Measurements from ENCODE around the gene SPATS2L. TPM values are rescaled to one million over a fixed set of nuclear protein-coding genes. Genes with fewer than 3 reads are reported as not detected.

The SPATS2L gene
- total and polyA plus RNA-seq, 8 donors = 36.8 to 245 (median 80.7) TPM

- peaks cover 0 to 12% (median 0%) of the 10 kb centered on the region in 4 donors for H3K4me1 ChIP-seq
- H3K27me3 ChIP-seq = no peaks in the 10 kb centered on the region
- no peak overlapping the region for H3K4me3 ChIP-seq
- no peaks in the 10 kb centered on the region for H3K9me3 ChIP-seq
- 82 to 93% (median 89%) methylated on average over 8 of the region's 8 CpGs for whole genome bisulfite sequencing, 5 donors
- peak overlapping the region in 4 of 5 donors; percentile 30 to 73 (median 48) for H3K27ac ChIP-seq
- DNase-seq = peak in 1 of 2 donors; percentile 40
- H3K36me3 ChIP-seq = peaks cover 10 to 82% (median 65%) of the 10 kb centered on the region in 4 donors
- intact Hi-C loops (cut with DNase I; ENCODE audit: low total_unique reads) = loop anchor here (10.0 kb wide), 1 partner anchor 153 kb away; no protein-coding TSS in a partner anchor
- TF ChIP-seq POLR2AphosphoS5 (IDR thresholded peaks at IDR 0.05) (no peak), POLR2A (IDR thresholded peaks at IDR 0.05) (no peak), EP300 (IDR thresholded peaks at IDR 0.05) (no peak)
- TF ChIP-seq, protein P1, sequence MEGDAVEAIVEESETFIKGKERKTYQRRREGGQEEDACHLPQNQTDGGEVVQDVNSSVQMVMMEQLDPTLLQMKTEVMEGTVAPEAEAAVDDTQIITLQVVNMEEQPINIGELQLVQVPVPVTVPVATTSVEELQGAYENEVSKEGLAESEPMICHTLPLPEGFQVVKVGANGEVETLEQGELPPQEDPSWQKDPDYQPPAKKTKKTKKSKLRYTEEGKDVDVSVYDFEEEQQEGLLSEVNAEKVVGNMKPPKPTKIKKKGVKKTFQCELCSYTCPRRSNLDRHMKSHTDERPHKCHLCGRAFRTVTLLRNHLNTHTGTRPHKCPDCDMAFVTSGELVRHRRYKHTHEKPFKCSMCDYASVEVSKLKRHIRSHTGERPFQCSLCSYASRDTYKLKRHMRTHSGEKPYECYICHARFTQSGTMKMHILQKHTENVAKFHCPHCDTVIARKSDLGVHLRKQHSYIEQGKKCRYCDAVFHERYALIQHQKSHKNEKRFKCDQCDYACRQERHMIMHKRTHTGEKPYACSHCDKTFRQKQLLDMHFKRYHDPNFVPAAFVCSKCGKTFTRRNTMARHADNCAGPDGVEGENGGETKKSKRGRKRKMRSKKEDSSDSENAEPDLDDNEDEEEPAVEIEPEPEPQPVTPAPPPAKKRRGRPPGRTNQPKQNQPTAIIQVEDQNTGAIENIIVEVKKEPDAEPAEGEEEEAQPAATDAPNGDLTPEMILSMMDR (IDR thresholded peaks at IDR 0.05) = no peak
These were observed 161.6 kb downstream of the SPATS2L start for GRCh38 chr2:200467806-200468681.

GRCh38 chr2:200469708-200470211 is 163.3 kb downstream of the SPATS2L start:
- Histone ChIP-seq H3K4me1 (peaks cover 0 to 12% (median 0%) of the 10 kb centered on the region in 4 donors), H3K4me3 (no peak overlapping the region), H3K27me3 (no peaks in the 10 kb centered on the region), H3K27ac (peak overlapping the region in 3 of 5 donors; percentile 10 to 69 (median 19)), H3K36me3 (peaks cover 10 to 94% (median 80%) of the 10 kb centered on the region in 4 donors), H3K9me3 (no peaks in the 10 kb centered on the region)
- 79 to 93% (median 91%) methylated on average over 13 of the region's 13 CpGs for WGBS, 5 donors
- intact Hi-C loops (cut with DNase I; ENCODE audit: low total_unique reads) = loop anchor here (5.0 to 10.0 kb wide), 2 partner anchors 155 to 497 kb away; no protein-coding TSS in a partner anchor
- peak in 1 of 2 donors; percentile 79 for DNase-seq
- no peak for TF ChIP-seq POLR2A (IDR thresholded peaks at IDR 0.05)
- peak in 1 of 3 donors; percentile 42 for TF ChIP-seq POLR2AphosphoS5 (IDR thresholded peaks at IDR 0.05)

GRCh38 chr2:200470230-200470629 is 163.7 kb downstream of the SPATS2L start:
- H3K9me3 ChIP-seq = no peaks in the 10 kb centered on the region
- intact Hi-C loops (cut with DNase I; ENCODE audit: low total_unique reads) = loop anchor here (5.0 kb wide), 1 partner anchor 498 kb away; no protein-coding TSS in a partner anchor
- DNase-seq = peak in 1 of 2 donors; percentile 45
- no peak overlapping the region for H3K4me3 ChIP-seq
- no peaks in the 10 kb centered on the region for H3K27me3 ChIP-seq
- H3K4me1 ChIP-seq = peaks cover 0 to 12% (median 0%) of the 10 kb centered on the region in 4 donors
- peak overlapping the region in 3 of 5 donors; percentile 3 to 69 (median 19) for H3K27ac ChIP-seq
- 65 to 77% (median 73%) methylated on average over 3 of the region's 3 CpGs for WGBS, 5 donors
- peaks cover 13 to 96% (median 81%) of the 10 kb centered on the region in 4 donors for H3K36me3 ChIP-seq
- TF ChIP-seq POLR2AphosphoS5 (IDR thresholded peaks at IDR 0.05) = no peak
- no peak for TF ChIP-seq EP300 (IDR thresholded peaks at IDR 0.05)

GRCh38 chr2:200471324-200471848 is 164.9 kb downstream of the SPATS2L start:
- WGBS, 5 donors = 47 to 60% (median 56%) methylated on average over 7 to 8 of the region's 8 CpGs
- DNase-seq = peak in 1 of 2 donors; percentile 63
- Histone ChIP-seq H3K9me3 (no peaks in the 10 kb centered on the region), H3K4me1 (peaks cover 0 to 12% (median 0%) of the 10 kb centered on the region in 4 donors), H3K4me3 (no peak overlapping the region), H3K27ac (peak overlapping the region in 1 of 5 donors; percentile 3), H3K27me3 (no peaks in the 10 kb centered on the region), H3K36me3 (peaks cover 13 to 97% (median 91%) of the 10 kb centered on the region in 4 donors)
- no peak for TF ChIP-seq EP300 (IDR thresholded peaks at IDR 0.05)
- TF ChIP-seq POLR2AphosphoS5 (IDR thresholded peaks at IDR 0.05) = no peak
- TF ChIP-seq, protein P1 (IDR thresholded peaks at IDR 0.05) = peak in 5 of 7 experiments; percentile 22 to 49 (median 38)
- intact Hi-C loops (cut with DNase I; ENCODE audit: low total_unique reads) = loop anchor here (5.0 kb wide), 1 partner anchor 499 kb away; no protein-coding TSS in a partner anchor
